ENCODE measurements around the gene CD55. TPM values are rescaled to one million over a fixed set of nuclear protein-coding genes. Genes with fewer than 3 reads are reported as not detected.

Gene CD55
- total RNA-seq, 1 experiment from 2014 or later = 108 TPM

DNA sequence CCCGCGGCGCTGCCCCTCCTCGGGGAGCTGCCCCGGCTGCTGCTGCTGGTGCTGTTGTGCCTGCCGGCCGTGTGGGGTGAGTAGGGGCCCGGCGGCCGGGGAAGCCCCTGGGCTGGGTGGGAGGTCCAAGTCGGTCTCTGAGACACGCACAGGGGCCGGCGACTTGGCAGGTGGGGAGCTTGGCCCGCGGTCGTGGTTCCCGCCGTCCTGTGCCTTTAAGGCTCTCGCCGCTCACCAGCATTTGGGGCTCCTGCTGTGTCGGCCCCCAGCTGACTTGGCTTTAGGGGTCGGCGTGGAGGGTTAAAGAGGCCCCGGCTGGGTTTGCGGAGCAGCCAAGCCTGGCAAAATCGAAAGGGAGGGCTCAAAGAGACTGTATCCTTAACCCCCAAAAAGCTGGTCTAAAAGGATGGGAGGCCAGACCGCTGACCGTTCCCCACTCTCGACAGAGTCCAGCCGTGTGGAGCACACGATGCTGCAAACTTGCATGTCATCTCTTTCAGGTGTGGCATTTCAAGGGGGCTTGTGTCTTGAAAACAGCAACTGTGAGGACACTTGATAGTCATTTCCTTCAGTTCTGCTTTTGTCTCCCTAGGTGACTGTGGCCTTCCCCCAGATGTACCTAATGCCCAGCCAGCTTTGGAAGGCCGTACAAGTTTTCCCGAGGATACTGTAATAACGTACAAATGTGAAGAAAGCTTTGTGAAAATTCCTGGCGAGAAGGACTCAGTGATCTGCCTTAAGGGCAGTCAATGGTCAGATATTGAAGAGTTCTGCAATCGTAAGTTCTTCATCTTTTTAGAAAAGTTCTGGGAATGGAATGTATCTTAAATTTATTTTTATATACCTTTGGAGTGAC is 540 bp downstream of the CD55 start:
- H3K4me1 ChIP-seq (ENCODE audit: insufficient read depth, low read length) = peaks cover 35% of the 10 kb centered on the region
- H3K4me2 ChIP-seq (ENCODE audit: low read length) = peak overlapping the region; percentile 82
- CTCF ChIA-PET = interaction anchor here (0.5 to 1.5 kb wide), 16 partner anchors 10 to 709 kb away, joined by 3 to 20 read pairs (median 4); no protein-coding TSS in a partner anchor
- H3K27ac ChIP-seq (ENCODE audit: low read length) = peak overlapping the region; percentile 88
- peaks cover 45% of the 10 kb centered on the region for H3K36me3 ChIP-seq (ENCODE audit: low read depth, low read length)
- H3K9me3 ChIP-seq (ENCODE audit: low read length) = no peaks in the 10 kb centered on the region
- POLR2A ChIA-PET (ENCODE audit: unreplicated experiment) = interaction anchor here (0.6 to 1.3 kb wide), 9 partner anchors 14 to 684 kb away, joined by 3 to 11 read pairs (median 7); no protein-coding TSS in a partner anchor
- peaks cover 24% of the 10 kb centered on the region for H3K79me2 ChIP-seq (ENCODE audit: low read length)
- ATAC-seq = peak; percentile 2
- no peaks in the 10 kb centered on the region for H3K27me3 ChIP-seq (ENCODE audit: low read length)
- no peak for TF ChIP-seq EZH2phosphoT487 (IDR thresholded peaks at IDR 0.05; ENCODE audit: borderline replicate concordance, low read length)
- TF ChIP-seq EZH2 (IDR thresholded peaks at IDR 0.05; ENCODE audit: low read length, unreplicated experiment) = no peak
- TF ChIP-seq, protein P1, sequence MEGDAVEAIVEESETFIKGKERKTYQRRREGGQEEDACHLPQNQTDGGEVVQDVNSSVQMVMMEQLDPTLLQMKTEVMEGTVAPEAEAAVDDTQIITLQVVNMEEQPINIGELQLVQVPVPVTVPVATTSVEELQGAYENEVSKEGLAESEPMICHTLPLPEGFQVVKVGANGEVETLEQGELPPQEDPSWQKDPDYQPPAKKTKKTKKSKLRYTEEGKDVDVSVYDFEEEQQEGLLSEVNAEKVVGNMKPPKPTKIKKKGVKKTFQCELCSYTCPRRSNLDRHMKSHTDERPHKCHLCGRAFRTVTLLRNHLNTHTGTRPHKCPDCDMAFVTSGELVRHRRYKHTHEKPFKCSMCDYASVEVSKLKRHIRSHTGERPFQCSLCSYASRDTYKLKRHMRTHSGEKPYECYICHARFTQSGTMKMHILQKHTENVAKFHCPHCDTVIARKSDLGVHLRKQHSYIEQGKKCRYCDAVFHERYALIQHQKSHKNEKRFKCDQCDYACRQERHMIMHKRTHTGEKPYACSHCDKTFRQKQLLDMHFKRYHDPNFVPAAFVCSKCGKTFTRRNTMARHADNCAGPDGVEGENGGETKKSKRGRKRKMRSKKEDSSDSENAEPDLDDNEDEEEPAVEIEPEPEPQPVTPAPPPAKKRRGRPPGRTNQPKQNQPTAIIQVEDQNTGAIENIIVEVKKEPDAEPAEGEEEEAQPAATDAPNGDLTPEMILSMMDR (conservative IDR thresholded peaks at IDR 0.05; ENCODE audit: low read depth, low read length) = no peak
- BruUV-seq (replicated peaks) = TSS peak; percentile 49
- no peaks in the 10 kb centered on the region for H3K9me2 ChIP-seq (replicated peaks; ENCODE audit: low read length)
- H2AFZ ChIP-seq (ENCODE audit: low read length) = no peak overlapping the region; the same call in 1 of the 2 replicates
- peaks cover 49% of the 10 kb centered on the region for H4K20me1 ChIP-seq (ENCODE audit: low read length)
- H3K4me3 ChIP-seq (ENCODE audit: low read length) = peak overlapping the region; percentile 77
- peak; percentile 51 for DNase-seq
- intact Hi-C loops (cut with micrococcal nuclease) = loop anchor here (1.0 to 5.0 kb wide), 13 partner anchors 17 to 295 kb away; partner anchors contain the start of gene CR1
- H3F3A ChIP-seq (ENCODE audit: low read length, unreplicated experiment) = no peaks in the 10 kb centered on the region
- H3K9ac ChIP-seq (ENCODE audit: low read length) = peak overlapping the region; percentile 97

DNA sequence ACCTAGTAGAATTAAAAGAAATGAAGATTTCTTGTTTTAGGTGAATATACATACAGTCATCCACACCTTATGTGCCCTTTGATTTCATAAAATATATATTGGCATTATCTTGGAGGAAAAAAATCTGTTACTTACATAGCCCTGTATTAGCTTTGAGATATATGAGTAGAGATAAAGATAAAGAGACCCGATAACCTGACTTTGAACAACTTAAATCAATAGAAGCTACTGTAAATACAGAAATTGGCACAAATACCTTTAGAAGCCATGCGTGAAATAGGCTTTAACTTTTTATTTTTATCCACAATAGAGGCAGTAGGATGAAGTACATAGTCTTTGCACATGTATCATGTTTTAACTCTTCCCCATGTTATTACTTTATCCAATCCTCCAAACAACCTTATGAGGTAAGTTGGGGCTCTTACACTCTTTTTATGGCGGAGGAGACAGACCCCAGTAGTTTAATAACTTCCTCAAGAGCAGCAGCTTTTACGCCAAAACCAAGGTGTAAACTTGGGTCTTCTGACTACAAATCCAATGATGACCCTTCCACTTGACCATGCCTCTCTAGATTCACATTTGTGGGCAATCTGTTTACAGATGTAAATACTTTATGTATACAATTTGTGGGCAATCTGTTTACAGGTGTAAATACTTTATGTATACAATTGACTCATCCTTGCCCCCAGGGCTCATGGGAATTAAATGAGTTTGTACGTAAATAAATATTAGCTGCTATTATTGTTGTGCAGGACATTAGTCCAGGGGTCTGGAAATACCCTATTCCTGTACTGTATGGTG is 2.1 kb downstream of the CD55 start:
- no peak for ATAC-seq
- CTCF ChIA-PET = interaction anchor here (1.1 to 1.2 kb wide), 2 partner anchors 31 to 82 kb away, joined by 3 to 5 read pairs; no protein-coding TSS in a partner anchor
- no TSS peak for BruUV-seq (replicated peaks)

More for the DNA sequence above, 2.1 kb downstream of the CD55 start:
- Histone ChIP-seq H3K4me1 (ENCODE audit: insufficient read depth, low read length) (peaks cover 21% of the 10 kb centered on the region), H3K4me3 (ENCODE audit: low read length) (peak overlapping the region; percentile 77), H3K9ac (ENCODE audit: low read length) (0 out of 2 replicates have a peak overlapping the region, but pooled peaks have one; percentile 97), H4K20me1 (ENCODE audit: low read length) (peaks cover 63% of the 10 kb centered on the region), H3K9me3 (ENCODE audit: low read length) (no peaks in the 10 kb centered on the region), H3F3A (ENCODE audit: low read length, unreplicated experiment) (no peaks in the 10 kb centered on the region), H3K9me2 (replicated peaks; ENCODE audit: low read length) (no peaks in the 10 kb centered on the region), H3K36me3 (ENCODE audit: low read depth, low read length) (peaks cover 61% of the 10 kb centered on the region), H2AFZ (ENCODE audit: low read length) (no peak overlapping the region), H3K4me2 (ENCODE audit: low read length) (peak overlapping the region; percentile 69), H3K27ac (ENCODE audit: low read length) (no peak overlapping the region), H3K79me2 (ENCODE audit: low read length) (peaks cover 24% of the 10 kb centered on the region), H3K27me3 (ENCODE audit: low read length) (no peaks in the 10 kb centered on the region)
- no peak for DNase-seq
- intact Hi-C loops (cut with micrococcal nuclease) = loop anchor here (5.0 kb wide), 3 partner anchors 101 to 296 kb away; partner anchors contain the start of gene CR1
- TF ChIP-seq, protein P1 (conservative IDR thresholded peaks at IDR 0.05; ENCODE audit: low read depth, low read length) = no peak
- no peak for TF ChIP-seq EZH2phosphoT487 (IDR thresholded peaks at IDR 0.05; ENCODE audit: borderline replicate concordance, low read length)
- no peak for TF ChIP-seq EZH2 (IDR thresholded peaks at IDR 0.05; ENCODE audit: low read length, unreplicated experiment)
- POLR2A ChIA-PET (ENCODE audit: unreplicated experiment) = interaction anchor here (0.6 kb wide), 2 partner anchors 271 to 291 kb away, joined by 4 to 5 read pairs; partner anchors contain the start of genes C1orf116 and PFKFB2

All from PC-3 (cell line).